Measurements from ENCODE around the gene KLC1.

The KLC1 gene

GRCh38 chr14:103733651-103734050, 104.6 kb downstream of the KLC1 start:
- TF ChIP-seq, protein P1, sequence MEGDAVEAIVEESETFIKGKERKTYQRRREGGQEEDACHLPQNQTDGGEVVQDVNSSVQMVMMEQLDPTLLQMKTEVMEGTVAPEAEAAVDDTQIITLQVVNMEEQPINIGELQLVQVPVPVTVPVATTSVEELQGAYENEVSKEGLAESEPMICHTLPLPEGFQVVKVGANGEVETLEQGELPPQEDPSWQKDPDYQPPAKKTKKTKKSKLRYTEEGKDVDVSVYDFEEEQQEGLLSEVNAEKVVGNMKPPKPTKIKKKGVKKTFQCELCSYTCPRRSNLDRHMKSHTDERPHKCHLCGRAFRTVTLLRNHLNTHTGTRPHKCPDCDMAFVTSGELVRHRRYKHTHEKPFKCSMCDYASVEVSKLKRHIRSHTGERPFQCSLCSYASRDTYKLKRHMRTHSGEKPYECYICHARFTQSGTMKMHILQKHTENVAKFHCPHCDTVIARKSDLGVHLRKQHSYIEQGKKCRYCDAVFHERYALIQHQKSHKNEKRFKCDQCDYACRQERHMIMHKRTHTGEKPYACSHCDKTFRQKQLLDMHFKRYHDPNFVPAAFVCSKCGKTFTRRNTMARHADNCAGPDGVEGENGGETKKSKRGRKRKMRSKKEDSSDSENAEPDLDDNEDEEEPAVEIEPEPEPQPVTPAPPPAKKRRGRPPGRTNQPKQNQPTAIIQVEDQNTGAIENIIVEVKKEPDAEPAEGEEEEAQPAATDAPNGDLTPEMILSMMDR (conservative IDR thresholded peaks at IDR 0.05; ENCODE audit: low read depth) = no peak
- ChIA-PET POLR2A (ENCODE audit: low non-redundant PET) (no interaction called here), CTCF (no interaction called here)
- H3K27ac ChIP-seq = peak overlapping the region; percentile 49
- no peak for DNase-seq (ENCODE audit: low spot score)

- peak overlapping the region; percentile 49 for H3K27ac ChIP-seq
- ChIA-PET CTCF (interaction anchor here (1.1 kb wide), 1 partner anchor 176 kb away, joined by 3 read pairs; no protein-coding TSS in a partner anchor), POLR2A (ENCODE audit: low non-redundant PET) (no interaction called here)
- DNase-seq (ENCODE audit: low spot score) = no peak
- TF ChIP-seq, protein P1 (conservative IDR thresholded peaks at IDR 0.05; ENCODE audit: low read depth) = no peak
Measured at GRCh38 chr14:103734081-103734888, 105.3 kb downstream of the KLC1 start.

DNA sequence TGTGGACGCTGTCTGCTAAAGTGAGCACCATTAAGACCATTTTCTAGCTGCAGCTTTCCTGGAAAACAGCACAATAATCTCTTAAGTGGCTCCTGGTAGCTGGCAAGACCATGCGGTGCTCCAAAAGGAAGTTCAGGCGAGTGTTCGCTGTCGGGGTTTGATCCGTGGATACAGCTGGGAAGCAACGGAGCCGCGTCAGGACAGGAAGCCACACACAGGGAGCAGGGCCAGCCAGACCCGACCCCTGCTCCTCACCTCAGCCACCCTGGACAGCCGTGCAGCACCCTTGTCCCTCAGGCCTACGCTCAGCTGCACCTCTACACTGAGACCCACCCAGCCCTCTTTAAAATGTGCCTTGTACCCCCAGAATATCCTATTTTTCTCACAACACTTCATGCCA, 106.0 kb downstream of the KLC1 start:
- H3K27ac ChIP-seq = peak overlapping the region; percentile 49
- TF ChIP-seq, protein P1 (conservative IDR thresholded peaks at IDR 0.05; ENCODE audit: low read depth) = no peak
- no peak for DNase-seq (ENCODE audit: low spot score)
- CTCF ChIA-PET = interaction anchor here (1.1 kb wide), 1 partner anchor 175 kb away, joined by 3 read pairs; no protein-coding TSS in a partner anchor
- POLR2A ChIA-PET (ENCODE audit: low non-redundant PET) = no interaction called here

- DNase-seq (ENCODE audit: low spot score) = no peak
- ChIA-PET POLR2A (ENCODE audit: low non-redundant PET) (no interaction called here), CTCF (interaction anchor here (0.5 to 1.1 kb wide), 3 partner anchors 14 to 245 kb away, joined by 3 to 4 read pairs (median 3); no protein-coding TSS in a partner anchor)
- TF ChIP-seq, protein P1 (conservative IDR thresholded peaks at IDR 0.05; ENCODE audit: low read depth) = no peak
- peak overlapping the region; percentile 49 for H3K27ac ChIP-seq
Measured at GRCh38 chr14:103735439-103735814, 106.4 kb downstream of the KLC1 start.

DNA sequence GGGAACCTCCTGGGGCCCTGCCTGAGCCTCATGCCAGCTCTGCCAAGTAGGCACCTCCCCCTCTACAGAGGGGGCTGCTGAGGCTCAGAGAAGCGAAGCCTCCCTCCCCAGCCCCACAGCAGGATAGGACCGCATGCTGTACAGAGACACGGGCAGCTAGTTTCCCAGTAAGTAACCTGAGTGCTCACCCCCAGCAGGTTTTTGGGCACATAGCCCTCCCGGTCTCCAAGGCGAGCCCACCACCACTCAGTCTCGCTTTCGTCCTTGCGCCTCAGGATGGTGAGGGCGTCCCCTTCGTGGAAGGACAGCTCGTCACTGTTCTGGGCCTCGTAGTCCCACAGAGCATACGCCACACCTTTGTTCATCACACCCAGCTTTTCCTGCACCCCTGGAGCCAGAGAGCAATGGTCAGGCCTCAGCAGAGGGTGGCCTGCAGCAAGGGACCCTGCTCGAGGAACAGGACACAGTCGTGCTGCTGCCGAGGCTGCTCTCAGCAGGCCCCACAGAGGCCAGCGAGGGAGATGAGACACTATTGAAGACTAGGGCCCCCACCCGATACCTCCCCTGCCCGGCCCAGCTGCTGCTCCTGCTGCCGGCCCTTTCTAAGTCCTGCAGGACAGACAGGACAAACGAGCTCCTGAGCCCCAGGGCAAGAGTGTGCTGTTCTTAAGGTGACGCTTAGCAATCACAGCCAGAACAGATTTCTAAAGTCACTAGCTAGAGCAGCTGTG, 107.0 kb downstream of the KLC1 start:
- POLR2A ChIA-PET (ENCODE audit: low non-redundant PET) = no interaction called here
- H3K27ac ChIP-seq = peak overlapping the region; percentile 49

More for the DNA sequence above, 107.0 kb downstream of the KLC1 start:
- DNase-seq (ENCODE audit: low spot score) = no peak
- CTCF ChIA-PET = interaction anchor here (0.5 to 1.1 kb wide), 3 partner anchors 14 to 244 kb away, joined by 3 to 4 read pairs (median 3); no protein-coding TSS in a partner anchor
- TF ChIP-seq, protein P1 (conservative IDR thresholded peaks at IDR 0.05; ENCODE audit: low read depth) = no peak
